Hepatocyte (in vitro differentiated cells): Measurements from ENCODE around the gene NPTX1. TPM values are rescaled to one million over a fixed set of nuclear protein-coding genes. Genes with fewer than 3 reads are reported as not detected.

ENCODE experiments used
- DNase-seq: peaks from one replicate; pipeline ENCODE4 v3.0.0-alpha.2; 2016; ENCODE audit warnings: low spot score
- H2AFZ ChIP-seq: fragments of 200-600 bp; sonication (generic); 2 replicates; pipeline ENCODE4 v1.6.0; 2016; ENCODE audit warnings: antibody characterized with exemption, mild to moderate bottlenecking
- H3K27ac ChIP-seq: fragments of 200-600 bp; sonication (generic); 2 replicates; pipeline ENCODE4 v1.5.1; 2016; ENCODE audit warnings: mild to moderate bottlenecking
- H3K27me3 ChIP-seq: fragments of 200-600 bp; sonication (generic); 2 replicates; pipeline ENCODE4 v1.6.1; 2016
- H3K36me3 ChIP-seq: fragments of 200-600 bp; sonication (generic); replicated peaks from 2 replicates; pipeline ENCODE4 v1.5.1; 2016; ENCODE audit warnings: low read depth; ENCODE audit not compliant: insufficient read depth
- H3K4me1 ChIP-seq: fragments of 200-600 bp; sonication (generic); 2 replicates; pipeline ENCODE4 v1.5.1; 2016; ENCODE audit warnings: mild to moderate bottlenecking, moderate library complexity; ENCODE audit not compliant: insufficient read depth
- H3K4me2 ChIP-seq: fragments of 200-600 bp; sonication (generic); 2 replicates; pipeline ENCODE4 v1.6.0; 2016
- H3K4me3 ChIP-seq: fragments of 200-600 bp; sonication (generic); 2 replicates; pipeline ENCODE4 v1.5.1; 2016; ENCODE audit warnings: mild to moderate bottlenecking
- H3K79me2 ChIP-seq: fragments of 200-600 bp; sonication (generic); 2 replicates; pipeline ENCODE4 v1.6.0; 2017; ENCODE audit warnings: mild to moderate bottlenecking
- H3K9me2 ChIP-seq: fragments of 200-600 bp; sonication (generic); replicated peaks from 2 replicates; pipeline ENCODE4 v1.6.0; 2017; ENCODE audit warnings: mild to moderate bottlenecking; ENCODE audit not compliant: insufficient read depth
- H3K9me3 ChIP-seq: fragments of 200-600 bp; sonication (generic); 2 replicates; pipeline ENCODE4 v1.5.1; 2016; ENCODE audit warnings: low read depth, mild to moderate bottlenecking
- H4K20me1 ChIP-seq: fragments of 200-600 bp; sonication (generic); 2 replicates; pipeline ENCODE4 v1.6.0; 2016; ENCODE audit warnings: mild to moderate bottlenecking; ENCODE audit not compliant: insufficient read depth, poor library complexity, severe bottlenecking
- EZH2 ChIP-seq: fragments of 200-600 bp; sonication (generic); IDR thresholded peaks from 2 replicates; pipeline ENCODE4 v1.6.1; 2016; ENCODE audit warnings: antibody characterized with exemption, mild to moderate bottlenecking, borderline replicate concordance
- EZH2phosphoT487 ChIP-seq: fragments of 200-600 bp; sonication (generic); IDR thresholded peaks from one replicate; pipeline ENCODE4 v1.6.1; 2018; ENCODE audit warnings: antibody characterized with exemption, mild to moderate bottlenecking, low read depth, moderate library complexity; ENCODE audit not compliant: unreplicated experiment, severe bottlenecking
- WGBS: methylation state at CpG from one replicate; pipeline ENCODE4 v1.1.6; 2016; ENCODE audit warnings: low lambda C conversion rate; ENCODE audit errors: missing lambda C conversion rate; 5-methylcytosine and 5-hydroxymethylcytosine counted together
- polyA plus RNA-seq: library from polyadenylated mRNA; unstranded; fragments of >200 nt; fragmentation: Nextera tagmentation; extraction: Ambion mirVana; gene quantifications from 2 replicates; pipeline ENCODE4 v1.2.1, GENCODE V29; 2016
- total RNA-seq: library from RNA; depleted of rRNA; stranded (reverse); fragments of >200 nt; gene quantifications from 2 replicates; pipeline ENCODE4 v1.2.3, GENCODE V29; 2014
- TF ChIP-seq, protein P1 (sequence below): fragments of 200-600 bp; sonication (generic); IDR thresholded peaks from 2 replicates; pipeline ENCODE4 v1.5.1; 2016; ENCODE audit warnings: antibody characterized with exemption, mild to moderate bottlenecking; ENCODE audit not compliant: poor library complexity

Gene NPTX1
- total and polyA plus RNA-seq, 2 experiments from 2014 or later = 0.70 to 2.1 TPM

DNA sequence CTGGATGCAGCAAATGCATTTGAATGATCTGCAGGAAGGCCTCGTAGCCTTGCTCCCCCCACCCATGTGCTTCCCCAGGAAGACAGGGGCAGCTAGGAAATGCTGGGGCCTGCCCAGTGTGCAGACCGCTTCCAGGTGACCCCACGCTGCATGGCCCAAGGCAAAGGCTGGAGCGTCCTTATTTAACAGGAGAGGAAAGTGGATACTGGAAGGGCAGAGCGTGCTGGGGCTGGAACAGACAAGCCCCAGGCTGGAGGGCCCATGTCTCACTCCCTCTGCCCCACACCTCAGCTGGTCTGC is 26.1 kb upstream of the NPTX1 start:
- TF ChIP-seq, protein P1, sequence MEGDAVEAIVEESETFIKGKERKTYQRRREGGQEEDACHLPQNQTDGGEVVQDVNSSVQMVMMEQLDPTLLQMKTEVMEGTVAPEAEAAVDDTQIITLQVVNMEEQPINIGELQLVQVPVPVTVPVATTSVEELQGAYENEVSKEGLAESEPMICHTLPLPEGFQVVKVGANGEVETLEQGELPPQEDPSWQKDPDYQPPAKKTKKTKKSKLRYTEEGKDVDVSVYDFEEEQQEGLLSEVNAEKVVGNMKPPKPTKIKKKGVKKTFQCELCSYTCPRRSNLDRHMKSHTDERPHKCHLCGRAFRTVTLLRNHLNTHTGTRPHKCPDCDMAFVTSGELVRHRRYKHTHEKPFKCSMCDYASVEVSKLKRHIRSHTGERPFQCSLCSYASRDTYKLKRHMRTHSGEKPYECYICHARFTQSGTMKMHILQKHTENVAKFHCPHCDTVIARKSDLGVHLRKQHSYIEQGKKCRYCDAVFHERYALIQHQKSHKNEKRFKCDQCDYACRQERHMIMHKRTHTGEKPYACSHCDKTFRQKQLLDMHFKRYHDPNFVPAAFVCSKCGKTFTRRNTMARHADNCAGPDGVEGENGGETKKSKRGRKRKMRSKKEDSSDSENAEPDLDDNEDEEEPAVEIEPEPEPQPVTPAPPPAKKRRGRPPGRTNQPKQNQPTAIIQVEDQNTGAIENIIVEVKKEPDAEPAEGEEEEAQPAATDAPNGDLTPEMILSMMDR = no peak
- TF ChIP-seq EZH2 = no peak
- no peak for TF ChIP-seq EZH2phosphoT487
- H3K27ac ChIP-seq = no peak overlapping the region
- DNase-seq = no peak
- H2AFZ ChIP-seq = no peak overlapping the region
- no peaks in the 10 kb centered on the region for H3K9me3 ChIP-seq
- WGBS = 86% methylated on average over 5 of the region's 5 CpGs
- no peaks in the 10 kb centered on the region for H3K36me3 ChIP-seq
- no peak overlapping the region for H3K4me2 ChIP-seq
- no peaks in the 10 kb centered on the region for H3K9me2 ChIP-seq
- no peaks in the 10 kb centered on the region for H3K4me1 ChIP-seq
- peaks cover 9% of the 10 kb centered on the region for H3K27me3 ChIP-seq
- H4K20me1 ChIP-seq = no peaks in the 10 kb centered on the region
- H3K79me2 ChIP-seq = no peaks in the 10 kb centered on the region
- no peak overlapping the region for H3K4me3 ChIP-seq

DNA sequence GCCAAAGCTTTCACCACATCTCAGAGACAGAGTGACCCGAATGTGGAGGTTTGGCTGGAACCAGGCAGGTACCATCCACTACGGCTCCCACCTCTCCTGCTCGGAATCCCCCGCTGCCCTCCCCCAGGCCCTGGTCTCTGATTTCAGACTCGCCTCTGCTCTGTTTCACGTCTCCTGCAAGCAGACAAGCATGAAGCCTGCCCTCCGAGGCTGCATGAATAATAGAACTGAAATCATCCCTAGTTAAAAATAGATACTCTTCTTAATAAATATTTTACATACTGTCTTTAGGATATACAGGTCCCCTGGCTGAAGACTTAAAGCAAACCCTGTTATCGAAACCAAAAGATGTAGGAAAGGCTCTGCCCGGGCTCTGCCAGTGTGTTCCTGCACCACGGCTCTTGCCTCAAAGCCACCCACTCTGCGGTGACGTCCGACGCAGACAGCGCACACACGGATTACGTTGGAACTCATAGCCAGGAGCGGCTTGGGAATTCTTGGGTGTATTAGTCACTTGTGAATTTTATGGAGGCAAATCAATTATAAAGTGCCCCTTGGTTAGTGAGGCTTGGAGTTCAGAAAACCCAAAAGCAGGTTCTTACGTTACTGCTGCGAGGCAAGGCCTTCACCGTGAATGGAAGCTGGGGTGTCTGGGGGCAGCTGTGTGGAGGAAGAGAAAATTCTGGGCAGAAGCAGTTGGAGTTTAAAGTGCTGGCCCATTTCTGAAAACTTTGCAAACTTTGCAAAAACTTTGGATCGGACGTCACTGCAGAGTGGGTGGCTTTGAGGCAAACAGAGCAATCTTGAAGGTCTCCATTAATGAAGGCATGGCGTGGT is 25.6 kb upstream of the NPTX1 start:
- no peaks in the 10 kb centered on the region for H3K79me2 ChIP-seq
- no peak overlapping the region for H2AFZ ChIP-seq
- no peaks in the 10 kb centered on the region for H3K9me2 ChIP-seq
- no peaks in the 10 kb centered on the region for H3K9me3 ChIP-seq
- no peak for DNase-seq
- H4K20me1 ChIP-seq = no peaks in the 10 kb centered on the region
- H3K36me3 ChIP-seq = no peaks in the 10 kb centered on the region
- no peak overlapping the region for H3K27ac ChIP-seq
- no peak overlapping the region for H3K4me2 ChIP-seq
- TF ChIP-seq, protein P1 = no peak
- no peak for TF ChIP-seq EZH2phosphoT487
- TF ChIP-seq EZH2 = no peak
- peaks cover 9% of the 10 kb centered on the region for H3K27me3 ChIP-seq
- H3K4me3 ChIP-seq = no peak overlapping the region
- H3K4me1 ChIP-seq = no peaks in the 10 kb centered on the region
- WGBS = 67% methylated on average over 24 of the region's 24 CpGs

DNA sequence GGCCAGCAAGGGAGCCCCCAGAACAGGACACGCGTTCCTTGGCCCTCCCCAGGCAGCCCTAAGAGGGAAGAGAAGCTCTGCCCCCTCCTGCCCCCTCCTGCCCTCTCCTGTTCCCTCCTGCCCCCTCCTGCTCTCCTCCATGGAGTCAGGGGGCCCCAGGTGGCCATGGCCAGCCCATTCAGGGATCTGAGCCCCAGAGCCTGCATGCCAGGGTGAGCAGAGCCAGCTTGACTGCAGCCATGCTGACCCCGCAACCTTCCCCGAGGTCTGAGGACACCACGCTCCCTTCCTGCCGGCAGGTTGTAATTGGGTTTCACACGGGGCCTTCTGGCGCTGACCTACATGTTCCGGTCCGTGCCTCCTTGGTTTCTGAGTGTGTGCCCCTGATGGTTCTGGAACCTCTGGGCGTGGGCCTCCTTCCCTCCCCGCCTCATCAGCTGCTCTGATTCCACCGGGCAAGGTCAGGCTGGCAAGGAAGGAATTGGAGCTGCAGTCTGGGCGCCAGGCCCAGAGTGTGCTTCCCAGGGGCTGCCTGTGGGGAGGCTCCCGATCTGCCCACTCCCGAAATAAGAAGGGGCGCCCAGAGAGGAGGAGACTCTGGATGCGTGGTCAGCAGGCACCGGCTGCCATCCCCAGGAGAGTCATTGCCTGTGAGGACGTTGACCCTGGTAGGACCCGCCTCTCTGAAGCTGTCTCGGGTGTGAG is 23.7 kb upstream of the NPTX1 start:
- no peaks in the 10 kb centered on the region for H4K20me1 ChIP-seq
- H3K4me2 ChIP-seq = no peak overlapping the region
- H2AFZ ChIP-seq = no peak overlapping the region
- no peak overlapping the region for H3K27ac ChIP-seq
- H3K9me2 ChIP-seq = no peaks in the 10 kb centered on the region
- DNase-seq = no peak
- H3K36me3 ChIP-seq = no peaks in the 10 kb centered on the region
- no peaks in the 10 kb centered on the region for H3K4me1 ChIP-seq
- WGBS = 88% methylated on average over 21 of the region's 22 CpGs
- H3K79me2 ChIP-seq = no peaks in the 10 kb centered on the region
- peaks cover 5% of the 10 kb centered on the region for H3K27me3 ChIP-seq
- H3K9me3 ChIP-seq = no peaks in the 10 kb centered on the region
- H3K4me3 ChIP-seq = no peak overlapping the region
- TF ChIP-seq, protein P1 = no peak
- TF ChIP-seq EZH2 (no peak), EZH2phosphoT487 (no peak)
